Measurements from ENCODE around the gene SPHK1. TPM values are rescaled to one million over a fixed set of nuclear protein-coding genes. Genes with fewer than 3 reads are reported as not detected.

The SPHK1 gene
- total RNA-seq, 1 donor from 2014 or later, result 120 TPM

DNA sequence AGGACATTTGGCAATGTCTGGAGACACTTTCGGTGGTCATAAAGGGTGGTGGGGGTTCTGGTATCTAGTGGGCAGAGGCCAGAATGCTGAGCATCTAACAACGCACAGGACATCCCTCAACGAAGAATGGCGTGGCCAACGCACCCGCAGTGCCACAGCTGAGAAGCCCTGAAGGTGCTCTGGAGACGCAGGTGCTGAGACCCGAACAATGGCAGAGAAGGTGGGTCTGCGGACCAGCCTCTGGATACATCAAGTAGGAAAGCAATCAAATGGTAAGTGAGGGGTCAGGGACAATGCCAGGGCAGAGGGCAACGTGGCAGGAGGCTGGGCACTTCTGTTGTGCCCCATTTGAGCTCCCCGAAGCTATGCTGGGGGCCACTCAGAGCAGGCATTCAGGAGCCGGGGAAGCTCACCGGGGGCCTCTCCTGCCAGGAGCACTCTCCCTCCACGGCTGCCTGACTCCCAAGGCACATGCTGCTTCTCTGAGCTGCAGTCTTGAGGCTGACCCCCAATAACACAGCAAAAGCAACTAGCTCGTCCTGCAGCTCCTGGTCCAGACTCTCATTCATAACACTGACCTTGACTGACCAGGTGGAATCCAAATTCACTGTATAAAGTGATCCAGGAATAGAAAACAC is 26.0 kb downstream of the SPHK1 start:
- peaks cover 0 to 3% of the 10 kb centered on the region in 2 donors for H3K36me3 ChIP-seq
- TF ChIP-seq, protein P1, sequence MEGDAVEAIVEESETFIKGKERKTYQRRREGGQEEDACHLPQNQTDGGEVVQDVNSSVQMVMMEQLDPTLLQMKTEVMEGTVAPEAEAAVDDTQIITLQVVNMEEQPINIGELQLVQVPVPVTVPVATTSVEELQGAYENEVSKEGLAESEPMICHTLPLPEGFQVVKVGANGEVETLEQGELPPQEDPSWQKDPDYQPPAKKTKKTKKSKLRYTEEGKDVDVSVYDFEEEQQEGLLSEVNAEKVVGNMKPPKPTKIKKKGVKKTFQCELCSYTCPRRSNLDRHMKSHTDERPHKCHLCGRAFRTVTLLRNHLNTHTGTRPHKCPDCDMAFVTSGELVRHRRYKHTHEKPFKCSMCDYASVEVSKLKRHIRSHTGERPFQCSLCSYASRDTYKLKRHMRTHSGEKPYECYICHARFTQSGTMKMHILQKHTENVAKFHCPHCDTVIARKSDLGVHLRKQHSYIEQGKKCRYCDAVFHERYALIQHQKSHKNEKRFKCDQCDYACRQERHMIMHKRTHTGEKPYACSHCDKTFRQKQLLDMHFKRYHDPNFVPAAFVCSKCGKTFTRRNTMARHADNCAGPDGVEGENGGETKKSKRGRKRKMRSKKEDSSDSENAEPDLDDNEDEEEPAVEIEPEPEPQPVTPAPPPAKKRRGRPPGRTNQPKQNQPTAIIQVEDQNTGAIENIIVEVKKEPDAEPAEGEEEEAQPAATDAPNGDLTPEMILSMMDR (IDR thresholded peaks at IDR 0.05), result no peak
- H3K4me1 ChIP-seq, result peaks cover 4 to 11% of the 10 kb centered on the region in 2 donors
- intact Hi-C loops (cut with DNase I), result no loop called here
- no peaks in the 10 kb centered on the region for H3K27me3 ChIP-seq
- no peak for DNase-seq (ENCODE audit: low spot score in 2 of 2)
- no peak overlapping the region for H3K27ac ChIP-seq
- no peaks in the 10 kb centered on the region for H3K9me3 ChIP-seq
- H3K4me3 ChIP-seq, result no peak overlapping the region

DNA sequence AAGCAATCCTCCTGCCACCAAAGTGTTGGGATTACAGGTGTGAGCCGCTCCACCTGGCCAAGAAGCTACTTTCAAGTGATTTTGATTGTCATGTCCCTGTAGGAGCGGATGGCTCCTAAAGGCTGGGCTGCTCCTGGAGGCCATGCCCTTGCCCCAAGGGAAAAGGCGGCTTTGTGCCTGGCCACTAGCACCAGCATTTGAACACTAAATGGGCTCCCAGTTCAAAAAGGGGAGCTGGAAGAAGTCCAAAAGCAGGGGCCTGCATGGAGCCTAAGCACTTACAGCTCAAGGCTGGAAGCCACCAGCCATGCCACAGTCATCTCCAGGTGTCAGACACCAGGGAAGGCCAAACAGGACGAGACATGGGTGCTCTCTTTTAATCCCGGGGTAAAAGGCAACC is 26.8 kb downstream of the SPHK1 start:
- H3K9me3 ChIP-seq, result no peaks in the 10 kb centered on the region
- peaks cover 4 to 8% of the 10 kb centered on the region in 2 donors for H3K4me1 ChIP-seq
- no peaks in the 10 kb centered on the region for H3K27me3 ChIP-seq
- H3K27ac ChIP-seq, result no peak overlapping the region
- peaks cover 0 to 3% of the 10 kb centered on the region in 2 donors for H3K36me3 ChIP-seq
- no peak for DNase-seq (ENCODE audit: low spot score in 2 of 2)
- TF ChIP-seq, protein P1 (IDR thresholded peaks at IDR 0.05), result no peak
- intact Hi-C loops (cut with DNase I), result no loop called here
- H3K4me3 ChIP-seq, result no peak overlapping the region

DNA sequence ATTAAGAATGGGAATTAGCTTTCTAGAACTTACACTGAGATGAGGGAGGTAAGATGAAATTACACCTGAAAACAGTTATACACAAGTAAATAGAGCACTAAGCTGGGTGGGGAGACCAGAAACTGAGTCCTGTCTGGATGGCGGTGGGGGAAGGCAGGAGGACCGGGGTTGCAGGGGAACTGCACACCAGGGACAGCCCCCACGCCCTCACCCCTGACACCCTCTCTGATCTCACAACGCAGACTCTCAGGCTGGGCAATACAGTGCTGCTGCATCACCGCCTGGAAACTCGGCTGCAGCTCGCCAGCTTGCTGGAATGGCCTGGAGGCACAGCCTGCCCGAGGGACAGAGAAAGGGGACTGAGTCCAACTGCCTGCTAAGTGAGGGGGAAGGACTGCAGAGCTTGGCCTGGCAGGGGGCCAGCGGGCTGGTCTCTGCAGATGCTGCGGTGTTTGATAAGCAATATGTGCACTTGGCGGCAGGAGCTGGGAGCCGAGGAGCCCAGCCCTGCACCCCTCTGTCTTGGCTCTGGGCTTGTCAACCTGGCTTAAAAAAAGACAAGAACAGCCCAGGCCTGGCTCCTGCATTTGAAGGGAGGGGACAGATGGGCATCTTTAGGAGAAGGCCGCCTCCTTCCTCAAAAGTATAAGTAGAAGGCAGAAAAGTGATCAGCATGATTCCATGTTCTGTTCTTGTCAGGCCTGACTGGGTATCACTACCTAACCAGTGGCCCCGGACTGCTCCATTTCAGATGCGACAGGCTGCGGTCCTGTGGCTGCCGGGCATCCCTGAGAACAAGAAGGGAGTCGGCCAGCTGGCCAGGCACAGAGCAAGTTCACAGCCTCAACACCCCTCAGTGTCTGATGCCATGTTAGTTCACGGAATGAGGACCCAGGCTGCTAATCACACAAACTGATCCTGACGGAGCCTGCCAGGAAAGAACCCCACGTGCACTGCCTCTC is 30.2 kb downstream of the SPHK1 start:
- Histone ChIP-seq H3K4me1 (peaks cover 4 to 9% of the 10 kb centered on the region in 2 donors), H3K9me3 (no peaks in the 10 kb centered on the region), H3K36me3 (peaks cover 0 to 3% of the 10 kb centered on the region in 2 donors), H3K4me3 (no peak overlapping the region), H3K27ac (peak overlapping the region in 1 of 2 donors; percentile 9), H3K27me3 (no peaks in the 10 kb centered on the region)
- TF ChIP-seq, protein P1 (IDR thresholded peaks at IDR 0.05), result no peak
- peak in 1 of 2 donors; percentile 74 for DNase-seq (ENCODE audit: low spot score in 2 of 2)
- intact Hi-C loops (cut with DNase I), result no loop called here

DNA sequence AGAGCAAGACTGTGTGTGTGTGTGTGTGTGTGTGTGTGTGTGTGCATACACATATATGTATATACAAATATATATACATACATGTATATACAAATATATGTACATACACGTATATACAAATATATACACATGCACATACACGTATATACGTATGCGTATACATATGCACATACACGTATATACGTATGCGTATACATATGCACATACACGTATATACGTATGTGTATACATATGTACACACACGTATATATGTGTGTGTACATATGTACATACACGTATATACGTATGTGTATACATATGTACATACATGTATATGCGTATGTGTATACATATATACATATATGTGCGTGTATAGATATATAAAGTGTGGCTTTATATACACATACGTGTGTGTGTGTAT is 31.4 kb downstream of the SPHK1 start:
- intact Hi-C loops (cut with DNase I), result no loop called here

DNA sequence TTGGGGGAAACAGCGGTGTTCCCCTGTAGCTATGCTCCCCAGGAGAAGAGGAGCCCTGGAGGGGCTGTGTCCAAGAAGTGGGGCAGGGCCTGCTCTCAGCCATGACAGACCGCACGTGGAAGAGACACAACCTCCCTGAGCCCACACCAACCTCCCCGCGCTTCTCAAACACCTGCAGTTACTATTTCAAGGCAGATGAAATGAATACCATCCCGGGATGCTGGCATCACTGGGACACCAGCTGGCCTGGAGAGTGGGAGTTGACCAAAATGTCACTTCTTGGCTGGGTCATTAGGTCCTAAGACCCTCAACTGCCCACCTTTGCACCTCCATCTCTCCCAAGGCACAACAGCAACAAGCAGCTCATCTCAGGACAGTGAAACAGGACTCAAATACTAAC is 32.0 kb downstream of the SPHK1 start:
- no peak for DNase-seq (ENCODE audit: low spot score in 2 of 2)
- intact Hi-C loops (cut with DNase I), result no loop called here
- TF ChIP-seq, protein P1 (IDR thresholded peaks at IDR 0.05), result no peak

More for the DNA sequence above, 31.4 kb downstream of the SPHK1 start:
- H3K4me1 ChIP-seq, result peaks cover 4 to 20% of the 10 kb centered on the region in 2 donors
- H3K4me3 ChIP-seq, result no peak overlapping the region
- no peaks in the 10 kb centered on the region for H3K9me3 ChIP-seq
- H3K36me3 ChIP-seq, result peaks cover 0 to 3% of the 10 kb centered on the region in 2 donors
- H3K27ac ChIP-seq, result no peak overlapping the region
- no peak for DNase-seq (ENCODE audit: low spot score in 2 of 2)
- TF ChIP-seq, protein P1 (IDR thresholded peaks at IDR 0.05), result no peak
- H3K27me3 ChIP-seq, result no peaks in the 10 kb centered on the region

More for the DNA sequence above, 32.0 kb downstream of the SPHK1 start:
- no peaks in the 10 kb centered on the region for H3K27me3 ChIP-seq
- no peak overlapping the region for H3K4me3 ChIP-seq
- H3K9me3 ChIP-seq, result no peaks in the 10 kb centered on the region
- no peak overlapping the region for H3K27ac ChIP-seq
- peaks cover 0 to under 1% of the 10 kb centered on the region in 2 donors for H3K36me3 ChIP-seq
- H3K4me1 ChIP-seq, result peaks cover 4 to 24% of the 10 kb centered on the region in 2 donors

All from ascending aorta (tissue), 2 donors.